Measurements from ENCODE around the gene CHAD. TPM values are rescaled to one million over a fixed set of nuclear protein-coding genes. Genes with fewer than 3 reads are reported as not detected.

The CHAD gene
- total RNA-seq, 1 experiment from 2014 or later, result not detected

- Mint-ChIP-seq H3K4me3 (ENCODE audit: unreplicated experiment) (no peak overlapping the region), H3K27ac (ENCODE audit: low read depth, unreplicated experiment) (no peak overlapping the region), H3K36me3 (ENCODE audit: insufficient read depth, unreplicated experiment) (peaks cover 13% of the 10 kb centered on the region), H3K4me1 (ENCODE audit: insufficient read depth, unreplicated experiment) (peaks cover 8% of the 10 kb centered on the region), H3K9me3 (ENCODE audit: unreplicated experiment) (no peaks in the 10 kb centered on the region), H3K27me3 (ENCODE audit: insufficient read depth, unreplicated experiment) (no peaks in the 10 kb centered on the region)
- DNase-seq (ENCODE audit: unreplicated experiment), result peak; percentile 38
- TF ChIP-seq, protein P1, sequence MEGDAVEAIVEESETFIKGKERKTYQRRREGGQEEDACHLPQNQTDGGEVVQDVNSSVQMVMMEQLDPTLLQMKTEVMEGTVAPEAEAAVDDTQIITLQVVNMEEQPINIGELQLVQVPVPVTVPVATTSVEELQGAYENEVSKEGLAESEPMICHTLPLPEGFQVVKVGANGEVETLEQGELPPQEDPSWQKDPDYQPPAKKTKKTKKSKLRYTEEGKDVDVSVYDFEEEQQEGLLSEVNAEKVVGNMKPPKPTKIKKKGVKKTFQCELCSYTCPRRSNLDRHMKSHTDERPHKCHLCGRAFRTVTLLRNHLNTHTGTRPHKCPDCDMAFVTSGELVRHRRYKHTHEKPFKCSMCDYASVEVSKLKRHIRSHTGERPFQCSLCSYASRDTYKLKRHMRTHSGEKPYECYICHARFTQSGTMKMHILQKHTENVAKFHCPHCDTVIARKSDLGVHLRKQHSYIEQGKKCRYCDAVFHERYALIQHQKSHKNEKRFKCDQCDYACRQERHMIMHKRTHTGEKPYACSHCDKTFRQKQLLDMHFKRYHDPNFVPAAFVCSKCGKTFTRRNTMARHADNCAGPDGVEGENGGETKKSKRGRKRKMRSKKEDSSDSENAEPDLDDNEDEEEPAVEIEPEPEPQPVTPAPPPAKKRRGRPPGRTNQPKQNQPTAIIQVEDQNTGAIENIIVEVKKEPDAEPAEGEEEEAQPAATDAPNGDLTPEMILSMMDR (IDR thresholded peaks at IDR 0.05; ENCODE audit: unreplicated experiment), result no peak
- POLR2A ChIA-PET, result interaction anchor here (0.6 to 3.0 kb wide), 5 partner anchors 8 to 86 kb away, joined by 4 to 13 read pairs (median 5); partner anchors contain the start of gene MRPL27
- no TSS peak for BruUV-seq (replicated peaks)
- CTCF ChIA-PET, result interaction anchor here (0.9 to 1.7 kb wide), 3 partner anchors 20 to 281 kb away, joined by 3 to 4 read pairs (median 3); partner anchors contain the start of gene RSAD1
- intact Hi-C loops (cut with micrococcal nuclease), result no loop called here
These were observed 10.4 kb downstream of the CHAD start for GRCh38 chr17:50458270-50458669.

DNA sequence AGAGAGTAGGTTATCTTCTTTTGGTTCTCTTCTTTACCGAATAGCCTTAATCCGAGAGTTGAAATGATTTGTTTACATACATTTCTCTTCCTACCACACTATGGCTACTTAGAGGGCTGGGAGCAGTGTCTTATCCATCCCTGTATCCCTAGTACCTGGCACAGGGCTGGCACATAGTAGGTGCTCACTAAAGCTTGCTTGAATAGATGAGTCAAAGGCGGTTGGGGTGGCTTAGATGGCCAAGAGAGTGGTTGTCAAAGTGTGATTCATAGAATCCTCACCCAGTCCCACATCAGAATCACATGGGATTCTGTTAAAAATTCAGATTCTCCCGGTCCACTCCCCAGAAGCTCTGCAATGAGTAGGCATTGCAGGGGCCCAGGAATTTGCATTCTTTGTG lies 11.1 kb downstream of the CHAD start:
- Mint-ChIP-seq H3K27me3 (ENCODE audit: insufficient read depth, unreplicated experiment) (no peaks in the 10 kb centered on the region), H3K4me1 (ENCODE audit: insufficient read depth, unreplicated experiment) (peaks cover 12% of the 10 kb centered on the region), H3K9me3 (ENCODE audit: unreplicated experiment) (no peaks in the 10 kb centered on the region), H3K4me3 (ENCODE audit: unreplicated experiment) (no peak overlapping the region), H3K27ac (ENCODE audit: low read depth, unreplicated experiment) (no peak overlapping the region), H3K36me3 (ENCODE audit: insufficient read depth, unreplicated experiment) (peaks cover 13% of the 10 kb centered on the region)
- POLR2A ChIA-PET, result interaction anchor here (0.6 to 3.0 kb wide), 4 partner anchors 7 to 29 kb away, joined by 4 to 13 read pairs (median 6); no protein-coding TSS in a partner anchor
- TF ChIP-seq, protein P1 (IDR thresholded peaks at IDR 0.05; ENCODE audit: unreplicated experiment), result no peak
- intact Hi-C loops (cut with micrococcal nuclease), result no loop called here
- no TSS peak for BruUV-seq (replicated peaks)
- DNase-seq (ENCODE audit: unreplicated experiment), result no peak
- CTCF ChIA-PET, result interaction anchor here (0.6 to 1.2 kb wide), 3 partner anchors 61 to 345 kb away, joined by 3 to 4 read pairs (median 3); no protein-coding TSS in a partner anchor

DNA sequence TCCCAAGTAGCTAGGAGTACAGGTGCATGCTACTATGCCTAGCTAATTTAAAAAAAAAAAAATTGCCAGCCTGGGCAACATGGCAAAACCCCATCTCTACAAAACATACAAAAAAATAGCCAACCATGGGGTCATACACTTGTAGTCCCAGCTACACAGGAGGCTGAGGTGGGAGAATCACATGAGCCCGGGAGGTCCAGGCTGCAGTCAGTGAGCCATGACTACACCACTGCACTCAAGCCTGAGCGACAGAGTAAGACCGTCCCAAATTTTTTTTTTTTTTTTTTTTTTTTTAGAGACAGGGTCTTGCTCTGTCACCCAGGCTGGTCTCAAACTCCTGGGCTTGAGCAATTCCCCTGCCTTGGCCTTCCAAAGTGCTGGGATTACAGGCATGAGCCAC lies 14.8 kb downstream of the CHAD start:
- POLR2A ChIA-PET, result interaction anchor here (0.6 to 1.1 kb wide), 3 partner anchors 27 to 241 kb away, joined by 3 to 5 read pairs (median 3); no protein-coding TSS in a partner anchor

GRCh38 chr17:50452630-50453300 lies 15.9 kb downstream of the CHAD start:
- TF ChIP-seq, protein P1 (IDR thresholded peaks at IDR 0.05; ENCODE audit: unreplicated experiment), result no peak
- DNase-seq (ENCODE audit: unreplicated experiment), result peak; percentile 76
- POLR2A ChIA-PET, result interaction anchor here (0.5 to 2.6 kb wide), 10 partner anchors 9 to 254 kb away, joined by 3 to 10 read pairs (median 3); partner anchors contain the start of gene LRRC59

More for the DNA sequence above, 14.8 kb downstream of the CHAD start:
- H3K36me3 Mint-ChIP-seq (ENCODE audit: insufficient read depth, unreplicated experiment), result peaks cover 13% of the 10 kb centered on the region
- BruUV-seq (replicated peaks), result no TSS peak
- CTCF ChIA-PET, result interaction anchor here (0.7 to 1.2 kb wide), 3 partner anchors 33 to 184 kb away, joined by 3 to 5 read pairs (median 3); partner anchors contain the start of gene LRRC59
- peaks cover 22% of the 10 kb centered on the region for H3K4me1 Mint-ChIP-seq (ENCODE audit: insufficient read depth, unreplicated experiment)
- no peaks in the 10 kb centered on the region for H3K27me3 Mint-ChIP-seq (ENCODE audit: insufficient read depth, unreplicated experiment)
- DNase-seq (ENCODE audit: unreplicated experiment), result no peak
- TF ChIP-seq, protein P1 (IDR thresholded peaks at IDR 0.05; ENCODE audit: unreplicated experiment), result no peak
- no peak overlapping the region for H3K4me3 Mint-ChIP-seq (ENCODE audit: unreplicated experiment)
- H3K27ac Mint-ChIP-seq (ENCODE audit: low read depth, unreplicated experiment), result no peak overlapping the region
- H3K9me3 Mint-ChIP-seq (ENCODE audit: unreplicated experiment), result no peaks in the 10 kb centered on the region
- intact Hi-C loops (cut with micrococcal nuclease), result no loop called here

More at GRCh38 chr17:50452630-50453300, 15.9 kb downstream of the CHAD start:
- Mint-ChIP-seq H3K9me3 (ENCODE audit: unreplicated experiment) (no peaks in the 10 kb centered on the region), H3K27ac (ENCODE audit: low read depth, unreplicated experiment) (peak overlapping the region; percentile 9), H3K27me3 (ENCODE audit: insufficient read depth, unreplicated experiment) (no peaks in the 10 kb centered on the region), H3K36me3 (ENCODE audit: insufficient read depth, unreplicated experiment) (peaks cover 13% of the 10 kb centered on the region), H3K4me3 (ENCODE audit: unreplicated experiment) (peak overlapping the region; percentile 19), H3K4me1 (ENCODE audit: insufficient read depth, unreplicated experiment) (peaks cover 14% of the 10 kb centered on the region)
- no TSS peak for BruUV-seq (replicated peaks)
- intact Hi-C loops (cut with micrococcal nuclease), result no loop called here
- CTCF ChIA-PET, result interaction anchor here (0.6 to 1.8 kb wide), 7 partner anchors 9 to 253 kb away, joined by 3 to 4 read pairs (median 3); partner anchors contain the start of genes LRRC59 and RSAD1

All from MCF 10A (cell line).